Urothelium cell line (cell line): Measurements from ENCODE around the gene ABR.
A peak's percentile ranks its signal among the peaks of the same experiment; 100 is the strongest.

Experiments
- DNase-seq: peaks from one replicate; pipeline ENCODE4 v3.0.0; 2011; ENCODE audit warnings: low spot score, mixed read lengths
- FAIRE-seq: peaks from 2 replicates; lab custom pipeline; 2011; peaks lifted over from hg19 to GRCh38; lab: Jason Lieb, UNC

ABR gene

DNA sequence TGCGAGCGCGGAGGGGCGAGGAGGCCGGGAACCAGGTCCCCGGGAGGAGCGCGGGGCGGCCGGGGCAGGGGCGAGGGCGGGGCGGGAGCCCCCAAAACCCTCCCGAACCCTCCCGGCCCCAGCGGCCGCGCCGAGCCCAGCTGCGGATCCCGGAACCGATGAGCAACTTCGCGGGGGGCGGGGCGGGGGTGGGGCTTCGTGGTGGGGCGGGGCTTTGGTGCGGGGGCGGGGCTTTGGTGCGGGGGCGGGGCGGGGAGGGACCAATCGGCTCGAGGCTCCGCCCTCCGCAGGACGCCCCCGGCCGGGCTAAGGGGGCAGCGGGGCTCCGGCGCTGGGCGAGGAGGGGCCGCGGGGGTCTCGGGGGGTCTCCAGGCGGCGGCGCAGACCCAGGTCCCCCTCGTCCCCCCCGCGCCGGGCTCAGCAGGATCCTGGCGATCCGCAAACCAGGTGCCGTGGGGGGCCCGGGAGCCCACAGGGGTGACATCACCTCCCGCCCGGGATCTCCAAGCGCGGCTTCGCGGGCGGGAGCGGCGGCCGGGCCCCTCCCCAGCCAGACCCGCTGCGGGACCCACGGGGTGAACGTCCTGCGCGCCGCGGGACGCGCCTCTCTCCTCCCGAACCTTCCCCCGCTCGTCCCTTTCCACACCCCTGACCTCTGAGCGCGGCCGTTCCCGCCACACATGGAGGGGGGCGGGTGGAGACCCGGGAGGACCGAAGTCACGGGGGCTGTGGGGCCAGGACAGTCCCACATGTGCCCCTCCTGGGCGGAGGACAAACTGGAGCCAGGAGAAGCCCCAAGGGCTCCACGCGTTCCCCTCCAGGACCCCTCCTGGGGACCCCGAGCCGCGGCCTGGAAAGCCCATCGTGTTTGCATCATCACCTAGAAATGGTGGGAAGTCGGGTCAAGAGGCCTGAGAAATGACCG is at the start of gene ABR:
TSS of gene ABR (minus strand) at position 164 of the 925 bp plus-strand sequence. CDS start 254 bp downstream, outside the sequence.
- FAIRE-seq = no peak
- DNase-seq = peak; percentile 53

DNA sequence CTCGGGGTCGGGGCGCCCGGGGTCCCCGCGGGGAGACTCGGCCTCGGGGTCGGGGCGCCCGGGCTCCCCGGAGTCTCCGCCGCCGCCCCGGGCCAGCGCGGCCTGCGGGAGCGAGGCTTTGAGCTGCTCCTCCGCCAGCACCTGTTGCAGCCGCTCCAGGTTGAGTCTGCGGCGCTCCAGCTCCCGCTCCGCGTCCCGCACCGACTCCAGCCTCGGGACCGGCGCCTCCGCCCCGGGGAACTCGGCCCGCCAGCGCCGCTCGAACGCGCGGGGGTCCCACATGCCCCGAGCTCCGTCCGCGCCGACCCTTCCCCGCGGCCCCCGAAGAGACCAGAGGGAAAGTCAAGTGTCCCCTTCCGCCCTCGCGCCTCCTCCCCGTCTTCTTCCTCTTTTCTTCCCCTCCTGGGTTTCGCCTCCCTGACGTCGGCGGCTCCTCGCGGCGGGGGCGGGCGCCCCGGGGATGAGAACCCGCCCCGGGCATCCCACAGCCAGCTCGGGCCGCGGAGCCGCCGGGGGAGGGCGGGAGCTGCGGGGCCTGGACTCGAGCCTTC is 49.6 kb upstream of the ABR start:
- no peak for DNase-seq
- FAIRE-seq = no peak

DNA sequence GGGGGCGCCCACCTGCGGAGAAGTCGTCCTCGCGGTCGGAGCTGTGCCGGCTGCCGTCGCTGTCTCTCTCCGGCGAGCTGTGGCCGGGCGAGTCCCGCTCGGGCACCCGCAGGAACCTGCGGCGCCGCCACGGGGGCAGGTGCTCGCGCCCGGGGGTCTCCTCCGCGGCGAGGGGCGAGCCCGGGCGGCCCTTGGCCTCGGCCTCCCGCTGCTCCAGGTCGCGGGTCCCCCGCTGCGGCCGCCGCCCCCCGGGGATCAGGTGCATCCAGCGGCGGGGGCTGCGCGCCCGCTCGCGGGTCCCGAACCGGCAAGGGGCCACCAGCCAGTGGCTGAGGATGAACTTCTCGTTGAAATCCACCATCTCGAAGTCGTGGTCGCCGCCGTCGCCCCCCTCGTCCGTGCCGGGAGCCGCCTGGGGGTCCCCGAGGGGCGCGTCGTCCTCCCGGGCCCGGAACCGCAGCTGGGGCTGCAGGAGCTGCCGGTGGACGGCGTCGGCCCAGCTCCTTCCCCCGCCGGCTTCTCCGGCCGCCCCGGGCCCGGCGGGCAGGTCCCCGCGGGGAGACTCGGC is 49.1 kb upstream of the ABR start:
- no peak for DNase-seq
- FAIRE-seq = no peak

DNA sequence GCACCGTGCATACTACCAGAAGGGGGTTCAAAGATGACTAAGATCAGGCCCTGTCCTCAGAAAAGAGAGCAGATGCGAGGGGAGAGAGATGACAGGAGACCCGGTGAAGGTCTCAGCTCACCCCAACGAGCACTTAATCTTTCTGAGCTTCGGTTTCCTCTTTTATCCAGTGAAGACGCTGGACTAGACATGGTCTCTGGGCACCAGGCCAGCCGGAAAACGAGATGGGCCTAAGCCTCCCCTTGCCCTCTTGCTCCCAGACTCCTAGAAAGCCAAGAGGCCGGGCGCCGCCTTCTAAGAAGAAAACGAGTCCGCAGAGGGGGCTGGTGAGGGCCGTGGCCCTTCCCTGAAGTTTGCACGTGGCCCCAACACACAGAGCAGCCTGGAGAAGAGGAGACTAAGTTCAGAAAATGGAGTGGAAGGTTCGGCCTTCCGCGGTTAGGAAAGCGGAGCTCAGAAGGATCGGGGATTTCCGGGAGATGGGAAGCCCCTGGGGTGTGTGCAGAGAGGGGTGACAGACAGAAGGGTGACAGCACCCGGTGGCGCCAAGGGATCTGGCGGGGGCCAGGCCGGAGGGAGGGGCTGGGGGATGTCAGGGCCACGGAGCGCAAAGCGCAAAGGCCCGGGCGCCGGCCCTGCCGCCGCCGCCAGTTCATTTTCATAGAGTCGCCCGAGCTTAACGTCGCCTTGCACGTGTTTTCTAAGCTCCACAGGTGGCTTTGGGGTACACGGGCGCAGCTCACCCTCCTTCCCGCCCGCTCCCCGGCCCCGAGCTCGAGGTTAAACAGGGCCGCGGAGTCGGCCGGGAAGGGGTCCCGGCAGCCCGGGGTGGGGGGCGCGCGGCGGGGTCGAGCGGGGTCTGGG is 48.4 kb upstream of the ABR start:
- DNase-seq (no peak), FAIRE-seq (no peak)

DNA sequence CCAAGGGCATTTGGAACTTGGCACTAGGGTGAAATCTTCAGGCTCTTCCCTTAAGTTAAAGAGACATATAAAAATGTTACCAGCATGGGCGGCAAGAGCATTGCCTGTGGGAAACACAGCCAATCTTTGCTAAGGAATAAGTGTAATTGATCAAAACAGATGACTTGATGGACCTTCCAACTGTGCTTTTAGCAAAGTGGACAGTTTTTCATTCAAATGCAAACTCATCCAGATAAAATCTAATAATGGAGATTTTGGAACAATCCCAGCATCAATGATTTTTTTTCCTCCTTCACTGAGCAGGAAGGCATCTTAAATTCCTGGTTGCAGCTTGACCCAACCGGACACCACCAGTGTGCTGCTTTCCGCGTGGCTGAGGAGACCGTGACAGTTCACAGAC is 47.6 kb upstream of the ABR start:
- no peak for DNase-seq
- no peak for FAIRE-seq

DNA sequence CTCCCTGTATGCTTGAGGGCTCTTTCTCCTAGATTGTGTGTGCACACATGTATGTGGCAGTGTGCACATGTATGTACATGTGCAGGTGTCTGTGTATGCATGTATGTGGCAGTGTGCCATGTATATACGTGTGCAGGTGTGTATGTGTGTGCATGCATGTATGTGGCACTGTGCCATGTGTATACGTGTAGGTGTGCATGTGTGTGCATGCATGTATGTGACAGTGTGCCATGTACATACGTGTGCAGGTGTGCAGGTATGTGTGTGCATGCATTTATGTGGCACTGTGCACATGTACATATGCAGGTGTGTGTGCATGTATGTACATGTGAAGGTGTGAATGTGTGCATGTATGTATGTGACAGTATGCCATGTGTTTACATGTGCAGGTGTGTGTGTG is 46.5 kb upstream of the ABR start:
- FAIRE-seq = peak; percentile 81
- DNase-seq = no peak

DNA sequence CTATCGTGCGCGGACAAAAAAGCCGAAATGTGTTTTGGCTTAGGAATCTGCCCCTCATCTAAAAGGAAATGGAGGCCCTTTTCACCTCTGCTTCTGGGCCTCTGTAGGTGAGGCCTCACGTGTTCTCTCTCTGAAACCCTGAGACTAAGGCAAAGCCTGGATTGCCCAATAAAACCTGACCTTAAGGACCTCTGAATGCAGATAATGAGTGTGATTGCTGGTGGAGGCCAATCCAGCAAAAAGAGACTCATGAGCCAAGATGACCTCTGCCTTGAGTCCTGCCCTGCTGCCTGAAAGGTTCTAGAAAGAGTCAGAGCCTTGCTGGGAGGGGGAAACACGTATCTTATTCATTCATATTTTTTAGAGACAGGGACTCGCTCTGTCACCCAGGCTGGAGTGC is 44.5 kb upstream of the ABR start:
- no peak for FAIRE-seq
- DNase-seq = no peak

DNA sequence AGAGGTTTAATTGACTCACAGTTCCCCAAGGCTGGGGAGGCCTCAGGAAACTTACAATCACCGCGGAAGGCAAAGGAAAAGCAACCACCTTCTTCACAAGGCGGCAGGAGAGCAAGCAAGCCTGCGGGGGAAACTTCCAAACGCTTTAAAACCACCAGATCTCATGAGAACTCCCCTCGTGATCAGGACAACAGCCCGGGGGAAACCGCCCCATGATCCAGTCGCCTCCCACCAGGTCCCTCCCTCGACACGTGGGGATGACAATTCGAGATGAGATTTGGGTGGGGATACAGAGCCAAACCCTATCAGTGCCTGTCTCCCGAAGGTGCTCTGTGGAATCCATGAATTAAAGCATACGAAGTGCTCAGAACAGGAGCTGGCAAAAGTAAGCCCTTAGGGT is 43.9 kb upstream of the ABR start:
- FAIRE-seq (no peak), DNase-seq (no peak)

DNA sequence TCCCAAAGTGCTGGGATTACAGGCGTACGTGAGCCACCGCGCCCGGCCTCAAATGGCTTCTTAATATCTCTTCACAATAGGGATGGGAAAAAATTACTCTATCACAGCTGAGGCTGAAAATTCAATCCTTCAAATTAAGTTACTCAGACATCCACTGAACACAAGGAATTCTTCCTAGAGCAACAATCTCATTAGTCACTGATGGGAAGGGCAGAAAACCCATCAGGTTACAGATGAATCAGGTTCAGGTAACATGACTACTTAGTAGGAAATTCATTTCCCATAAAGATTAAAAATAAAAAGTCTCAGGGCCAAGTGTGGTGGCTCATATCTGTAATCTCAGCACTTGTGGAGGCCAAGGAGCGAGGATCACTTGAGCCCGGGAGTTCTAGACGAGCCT is 42.5 kb upstream of the ABR start:
- FAIRE-seq = no peak

DNA sequence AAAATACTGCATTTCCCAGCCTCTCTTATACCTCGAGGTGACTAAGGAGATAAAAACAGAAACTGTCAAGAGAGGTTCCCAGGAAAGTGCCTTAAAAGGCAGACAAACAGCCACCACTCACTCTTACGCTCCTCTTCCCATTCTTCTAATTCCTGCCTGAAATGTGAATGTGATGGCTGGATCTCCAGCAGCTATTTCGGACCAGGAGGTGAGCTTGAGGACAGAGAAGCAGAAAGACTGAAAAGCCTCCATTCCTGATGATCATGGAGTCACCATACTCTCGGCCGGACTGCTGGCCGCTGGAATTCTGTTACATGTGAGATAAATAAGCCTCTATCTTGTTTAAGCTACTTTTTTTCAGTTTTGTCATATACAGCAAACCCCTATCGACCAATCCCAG is 41.4 kb upstream of the ABR start:
- DNase-seq (no peak), FAIRE-seq (no peak)

More for the DNA sequence above, 42.5 kb upstream of the ABR start:
- no peak for DNase-seq

DNA sequence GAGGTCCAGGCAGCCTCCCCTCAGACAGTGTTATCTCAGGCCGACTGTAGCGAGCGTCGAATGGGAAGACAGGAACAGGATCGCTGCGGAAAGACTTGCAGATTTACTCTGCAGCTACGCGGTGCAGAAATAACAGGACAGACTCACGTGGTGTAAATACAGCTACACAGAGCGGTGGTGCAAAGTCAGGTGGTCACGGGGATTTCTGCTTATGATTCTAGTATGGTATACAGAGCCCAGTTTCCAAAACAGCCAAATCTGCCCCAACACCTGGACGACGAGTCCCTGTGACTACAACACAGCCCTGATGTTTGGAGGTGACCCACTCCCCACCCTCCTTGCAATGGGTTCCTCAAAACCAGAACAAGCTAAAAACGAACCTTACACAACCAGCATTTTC is 40.6 kb upstream of the ABR start:
- FAIRE-seq (no peak), DNase-seq (no peak)

DNA sequence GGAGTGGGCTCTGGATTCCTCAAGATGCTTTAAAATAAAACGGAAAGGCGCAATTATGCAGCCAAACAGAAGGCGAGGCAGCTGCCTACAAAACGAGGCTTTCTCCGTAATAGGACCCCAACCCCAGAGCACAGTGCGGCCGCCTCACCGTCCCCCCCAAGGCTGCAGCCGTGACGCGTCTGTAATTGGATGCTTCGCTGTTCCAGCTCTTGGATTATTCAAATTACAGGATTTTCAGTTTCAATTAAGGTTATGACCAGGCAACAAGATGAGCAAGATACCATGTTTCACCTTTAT is 37.3 kb upstream of the ABR start:
- DNase-seq (no peak), FAIRE-seq (no peak)

DNA sequence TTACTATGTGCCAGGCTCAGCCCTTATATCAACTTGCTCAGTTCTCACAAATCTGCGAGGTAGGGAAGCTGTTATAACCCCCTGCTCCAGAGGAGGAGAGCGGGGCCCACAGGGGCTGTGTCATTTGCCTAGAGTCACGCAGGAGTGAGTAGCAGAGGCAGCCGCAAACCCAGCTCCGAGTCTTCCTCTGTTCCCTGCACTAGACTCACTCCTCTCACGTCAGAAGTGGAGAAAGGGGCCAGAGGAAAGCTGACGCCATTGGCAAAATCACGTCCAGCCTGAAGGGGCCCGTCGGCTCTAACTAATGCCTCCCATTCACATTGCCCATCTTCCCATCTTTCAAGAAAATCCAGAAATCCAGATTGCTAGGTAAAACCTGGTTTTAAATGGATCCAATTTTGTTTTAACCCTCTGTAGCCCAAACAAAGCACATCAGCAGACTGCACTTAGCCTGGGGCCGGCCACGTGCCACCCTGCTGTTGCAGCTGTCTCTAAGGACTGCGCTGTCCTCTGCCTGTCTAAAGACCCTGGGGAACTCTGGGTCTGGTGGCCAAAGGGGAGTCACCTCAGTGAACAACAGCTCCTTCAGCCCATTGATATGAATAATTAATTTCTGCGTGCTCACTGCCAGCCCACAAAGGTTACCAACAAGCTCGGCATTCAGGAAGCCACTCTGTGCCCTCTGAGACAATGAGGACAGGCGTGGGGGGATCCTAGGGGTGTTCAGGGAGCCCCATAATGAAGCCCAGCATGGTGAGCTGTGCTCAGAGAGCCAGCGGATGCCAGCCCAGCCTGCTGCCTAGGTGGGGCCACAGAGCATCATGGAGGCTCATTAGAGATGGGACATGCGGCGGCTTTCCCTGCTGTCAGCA is 36.7 kb upstream of the ABR start:
- FAIRE-seq (no peak), DNase-seq (no peak)

DNA sequence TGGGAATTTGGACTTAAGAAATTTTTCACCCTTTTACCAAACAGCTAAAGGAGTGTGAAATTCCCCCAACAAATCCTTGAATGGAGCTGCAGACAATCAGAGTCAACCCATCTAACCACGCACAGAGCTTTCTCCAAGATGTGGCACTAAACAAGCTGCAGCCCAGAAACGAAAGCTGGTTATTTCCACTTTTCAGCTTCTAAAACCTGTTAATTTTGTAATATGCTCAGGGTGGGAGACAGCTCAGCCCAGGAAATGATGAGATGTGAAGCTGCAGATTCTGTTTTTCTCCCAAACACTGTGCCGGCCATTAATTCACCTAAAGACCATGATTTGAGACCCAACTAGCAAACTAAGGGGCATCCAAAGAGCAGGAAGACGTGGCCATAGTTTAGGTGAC is 33.2 kb upstream of the ABR start:
- no peak for FAIRE-seq
- DNase-seq = no peak

DNA sequence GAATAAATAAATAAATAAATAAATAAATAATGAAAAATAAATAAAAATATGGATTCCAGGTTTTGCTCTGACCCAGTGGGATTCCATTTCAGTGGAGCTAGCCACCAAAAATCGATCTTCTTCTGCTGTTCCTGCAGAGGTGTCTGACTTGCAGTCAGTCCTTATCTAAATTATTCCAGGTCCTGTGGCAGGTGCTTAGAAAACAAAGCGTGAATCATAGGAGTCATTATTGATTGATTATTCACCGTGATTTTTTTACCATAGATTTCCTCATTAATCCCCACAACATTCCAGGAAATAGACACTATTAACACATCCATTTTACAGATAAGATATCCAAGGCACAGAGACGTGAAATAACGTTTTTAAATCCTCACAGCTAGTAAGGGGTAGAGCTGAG is 31.5 kb upstream of the ABR start:
- no peak for FAIRE-seq

DNA sequence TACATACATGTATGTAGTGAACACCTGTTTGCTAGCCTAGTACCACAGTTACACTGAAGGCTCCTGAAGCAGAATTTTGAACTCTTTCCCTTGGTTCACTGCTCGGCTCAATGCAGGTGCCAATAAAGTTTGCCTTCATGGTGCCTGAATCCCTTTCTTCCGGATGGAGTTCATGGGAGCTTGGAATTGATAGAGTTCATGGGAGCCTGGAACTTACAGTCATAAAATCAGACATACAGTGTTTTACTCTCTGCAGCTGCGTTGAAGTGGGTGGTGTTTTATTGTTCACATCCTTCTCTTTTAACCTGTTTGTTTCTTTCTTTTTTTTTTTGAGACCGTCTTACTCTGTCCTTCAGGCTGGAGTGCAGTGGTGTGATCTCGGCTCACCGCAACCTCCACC is 29.2 kb upstream of the ABR start:
- FAIRE-seq (no peak), DNase-seq (no peak)

More for the DNA sequence above, 31.5 kb upstream of the ABR start:
- no peak for DNase-seq

DNA sequence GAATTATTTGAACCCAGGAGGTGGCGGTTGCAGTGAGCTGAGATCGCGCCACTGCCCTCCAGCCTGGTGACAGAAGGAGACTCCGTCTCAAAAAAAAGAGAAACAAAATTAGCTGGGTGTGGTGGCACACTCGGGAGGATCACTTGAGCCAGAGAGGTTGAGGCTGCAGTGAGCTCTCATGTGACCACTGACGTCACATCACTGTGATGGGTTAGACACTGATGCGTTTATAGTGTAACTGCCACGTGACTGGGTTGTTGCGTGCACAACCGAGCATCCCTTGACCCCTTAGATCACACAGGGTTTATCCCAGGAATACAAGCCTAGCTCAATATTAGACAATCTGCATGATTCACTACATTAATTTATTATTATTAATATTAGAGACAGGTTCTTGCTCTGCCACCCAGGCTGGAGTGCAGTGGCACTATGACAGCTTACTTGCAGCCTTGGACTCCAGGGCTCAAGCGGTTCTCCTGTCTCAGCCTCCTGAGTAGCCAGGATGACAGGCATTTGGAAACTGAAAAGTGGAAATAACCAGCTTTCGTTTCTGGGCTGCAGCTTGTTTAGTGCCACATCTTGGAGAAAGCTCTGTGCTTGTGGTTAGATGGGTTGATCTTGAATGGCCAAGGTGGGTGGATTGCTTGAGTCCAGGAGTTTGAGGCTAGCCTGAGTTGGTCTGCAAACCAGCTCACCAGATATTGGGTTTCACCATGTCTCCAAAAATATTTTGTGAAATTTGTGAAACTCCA is 26.4 kb upstream of the ABR start:
- DNase-seq (no peak), FAIRE-seq (no peak)

DNA sequence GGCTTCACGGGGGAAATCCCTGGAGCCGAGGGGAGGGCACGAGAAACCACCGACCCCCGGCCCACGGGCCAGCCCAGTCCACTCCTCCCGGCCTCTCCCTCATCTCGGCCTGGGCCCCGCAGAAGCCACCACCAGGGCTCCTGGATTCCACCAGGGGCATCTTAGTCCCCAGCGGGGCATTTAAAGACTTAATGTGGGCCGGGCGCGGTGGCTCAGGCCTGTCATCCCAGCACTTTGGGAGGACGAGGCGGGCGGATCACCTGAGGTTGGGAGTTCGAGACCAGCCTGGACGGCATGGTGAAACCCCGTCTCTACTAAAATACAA is 24.1 kb upstream of the ABR start:
- FAIRE-seq (no peak), DNase-seq (no peak)

DNA sequence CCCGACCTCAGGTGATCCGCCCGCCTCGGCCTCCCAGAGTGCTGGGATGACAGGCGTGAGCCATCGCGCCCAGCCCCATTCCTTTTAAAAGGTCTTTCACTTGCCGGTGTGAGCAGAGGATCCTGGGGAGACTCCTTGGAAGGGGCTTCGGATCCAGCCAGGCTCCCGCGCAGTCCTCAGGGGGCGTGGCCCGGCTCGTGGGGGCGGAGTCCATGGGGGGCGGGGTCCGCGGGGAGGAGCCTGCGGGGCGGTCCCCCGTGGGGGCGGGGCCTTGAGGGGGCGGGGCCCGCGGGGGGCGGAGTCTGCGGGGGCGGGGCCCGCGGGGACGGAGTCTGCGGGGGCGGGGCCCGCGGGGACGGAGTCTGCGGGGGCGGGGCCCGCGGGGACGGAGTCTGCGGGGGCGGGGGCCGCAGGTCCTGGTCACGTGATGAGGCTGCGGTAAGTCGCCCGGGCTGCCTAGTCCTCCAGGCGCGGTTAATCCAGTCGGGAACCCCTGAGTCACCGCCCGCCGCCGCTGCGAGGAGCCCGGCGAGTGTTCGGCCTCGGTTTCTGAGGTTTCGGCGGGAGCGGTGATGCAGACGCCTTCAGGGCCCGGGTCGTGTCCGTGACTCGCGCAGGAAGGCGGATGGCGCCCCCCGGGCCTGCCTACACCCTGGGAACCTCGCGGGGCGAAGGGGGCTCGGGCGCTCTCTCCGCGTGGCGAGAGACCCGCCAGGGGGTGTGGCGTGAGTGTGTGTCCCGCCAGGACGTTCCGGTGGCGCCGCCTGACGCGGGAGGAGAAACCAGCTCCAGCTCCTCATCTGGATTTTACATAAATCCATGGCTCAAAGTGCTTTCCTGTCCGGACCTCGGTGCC is 23.6 kb upstream of the ABR start:
- peak; percentile 76 for DNase-seq
- no peak for FAIRE-seq
